HCT116 (cell line): ENCODE data around the gene THSD4.

Experiments
- CEBPB ChIP-seq: IDR thresholded peaks from 2 replicates; pipeline ENCODE4 v1.6.1; 2012; ENCODE audit warnings: low read depth
- CTCF ChIP-seq, 3 experiments: fragments of 200-600 bp in 1 of 3; sonication (generic) in 1 of 3; IDR thresholded peaks in 2 of 3; conservative IDR thresholded peaks in 1 of 3; 2 replicates each; pipeline ENCODE4 v1.5.1; 2012 to 2017; ENCODE audit warnings: low read depth in 2 of 3, low read length in 2 of 3, antibody characterized with exemption in 1 of 3, borderline replicate concordance in 1 of 3, control low read depth in 1 of 3, mild to moderate bottlenecking in 1 of 3, mixed read lengths in 1 of 3, mixed run types in 1 of 3, moderate library complexity in 1 of 3; ENCODE audit not compliant: insufficient read depth in 1 of 3
- EGR1 ChIP-seq: IDR thresholded peaks from 2 replicates; pipeline ENCODE4 v1.6.1; 2012; ENCODE audit warnings: low read depth
- ELF1 ChIP-seq: IDR thresholded peaks from 2 replicates; pipeline ENCODE4 v1.6.1; 2012; ENCODE audit warnings: low read depth, borderline replicate concordance
- EZH2 ChIP-seq: fragments of 200-600 bp; sonication (generic); IDR thresholded peaks from 2 replicates; pipeline ENCODE4 v1.6.1; 2017; ENCODE audit warnings: antibody characterized with exemption, mixed run types
- EZH2phosphoT487 ChIP-seq: fragments of 200-600 bp; IDR thresholded peaks from 2 replicates; pipeline ENCODE4 v1.6.1; 2018; ENCODE audit warnings: antibody characterized with exemption, borderline replicate concordance
- JUND ChIP-seq: IDR thresholded peaks from 2 replicates; pipeline ENCODE4 v1.6.1; 2012
- POLR2A ChIP-seq: IDR thresholded peaks from 2 replicates; pipeline ENCODE4 v1.7.0; 2011; ENCODE audit warnings: borderline replicate concordance; ENCODE audit not compliant: insufficient read depth, insufficient read length; ENCODE audit errors: extremely low read depth
- POLR2AphosphoS5 ChIP-seq: IDR thresholded peaks from 2 replicates; pipeline ENCODE4 v1.6.1; 2011; ENCODE audit warnings: mild to moderate bottlenecking, low read depth, low read length, moderate library complexity
- REST ChIP-seq: IDR thresholded peaks from 2 replicates; pipeline ENCODE4 v1.6.1; 2012; ENCODE audit warnings: low read depth
- SIN3A ChIP-seq: IDR thresholded peaks from 2 replicates; pipeline ENCODE4 v1.6.1; 2012; ENCODE audit warnings: low read depth
- SP1 ChIP-seq: IDR thresholded peaks from 2 replicates; pipeline ENCODE4 v1.6.1; 2012; ENCODE audit warnings: low read depth
- YY1 ChIP-seq: IDR thresholded peaks from 2 replicates; pipeline ENCODE4 v1.6.1; 2011; ENCODE audit warnings: low read length, low read depth, moderate library complexity, mild to moderate bottlenecking; ENCODE audit not compliant: insufficient replicate concordance; ENCODE audit errors: extremely low read depth
- ZFX ChIP-seq: fragments of 450-650 bp; IDR thresholded peaks from 2 replicates; pipeline ENCODE4 v1.6.1; 2017

- TF ChIP-seq EZH2phosphoT487 (no peak), CTCF (IDR thresholded peaks at IDR 0.05 in 2 of 3, conservative IDR thresholded peaks at IDR 0.05 in 1 of 3; ENCODE audit: borderline replicate concordance in 1 of 3, insufficient read depth in 1 of 3, low read depth in 2 of 3, low read length in 2 of 3) (no peak), REST (no peak), POLR2AphosphoS5 (no peak), POLR2A (no peak), EZH2 (no peak), SP1 (no peak), ZFX (no peak), SIN3A (no peak), EGR1 (no peak), ELF1 (no peak), JUND (no peak), YY1 (no peak), CEBPB (no peak)
These were observed 347.4 kb downstream of the THSD4 start for GRCh38 chr15:71462638-71463037.
